K562 (cell line): Measurements from ENCODE around the gene ARFRP1. TPM values are rescaled to one million over a fixed set of nuclear protein-coding genes. Genes with fewer than 3 reads are reported as not detected.
A peak's percentile ranks its signal among the peaks of the same experiment; 100 is the strongest.

Experiments used
- ATAC-seq: fragments of 200-7000 bp; cut with Tn5 transposase; 3 replicates; pipeline ENCODE4 v1.9.1; 2020; ENCODE audit warnings: moderate library complexity
- BruUV-seq: library from RNA; stranded (reverse); fragments of 400-500 nt; replicated peaks from 2 replicates; lab custom pipeline; 2021; lab: Mats Ljungman, UMichigan
- CTCF ChIA-PET: fragments of 300-600 bp; formaldehyde crosslinking; extraction: SDS; loops from one replicate; lab custom pipeline; 2021; ENCODE audit warnings: low intra/inter-chr PET ratio; lab: Yijun Ruan, JAX
- POLR2A ChIA-PET: fragments of 300-600, 350-650 bp; sonication (Branson Sonifier 250); formaldehyde crosslinking; extraction: SDS; loops from one replicate; lab custom pipeline; 2021; ENCODE audit warnings: antibody characterized with exemption, inconsistent platforms; lab: Yijun Ruan, JAX
- DNase-seq, 4 experiments: peaks; one replicate each; pipeline versions ENCODE4 v3.0.0 to v3.0.0-alpha.2; 2011 to 2018; ENCODE audit warnings: low spot score in 3 of 4, mixed read lengths in 3 of 4; ENCODE audit errors: extremely low read depth in 1 of 4
- FAIRE-seq: peaks from 2 replicates; lab custom pipeline; 2011; peaks lifted over from hg19 to GRCh38; lab: Jason Lieb, UNC
- H2AFZ ChIP-seq: 2 replicates; pipeline ENCODE4 v1.6.0; 2011; ENCODE audit warnings: low read depth, low read length, control low read depth, inconsistent platforms
- H3K27ac ChIP-seq: fragments of 200-600 bp; 3 replicates; pipeline ENCODE4 v1.8.0; 2011; ENCODE audit warnings: low read depth, mild to moderate bottlenecking, control low read depth, inconsistent platforms, low read length, moderate library complexity, mixed read lengths; ENCODE audit errors: extremely low read depth
- H3K27me3 ChIP-seq, 2 experiments: fragments of 300-600 bp in 1 of 2; 2 replicates in 1 of 2; 3 replicates in 1 of 2; pipeline versions ENCODE4 v1.6.0 to v1.8.0; 2011; ENCODE audit warnings: inconsistent platforms in 2 of 2, low read length in 2 of 2, mild to moderate bottlenecking in 1 of 2, mixed read lengths in 1 of 2, moderate library complexity in 1 of 2; ENCODE audit not compliant: control insufficient read depth in 2 of 2, insufficient read depth in 2 of 2
- H3K36me3 ChIP-seq: fragments of 300-600 bp; 3 replicates; pipeline ENCODE4 v1.8.0; 2011; ENCODE audit warnings: mild to moderate bottlenecking, low read length, inconsistent platforms; ENCODE audit not compliant: control insufficient read depth, insufficient read depth
- H3K4me1 ChIP-seq, 2 experiments: fragments of 200-600 bp in 1 of 2; replicated peaks in 1 of 2; 2 replicates in 1 of 2; 3 replicates in 1 of 2; pipeline versions ENCODE4 v1.5.1 to v1.8.0; 2011; ENCODE audit warnings: inconsistent platforms in 2 of 2, low read length in 2 of 2, mild to moderate bottlenecking in 1 of 2, mixed read lengths in 1 of 2, moderate library complexity in 1 of 2; ENCODE audit not compliant: control insufficient read depth in 2 of 2, insufficient read depth in 2 of 2
- H3K4me2 ChIP-seq: 2 replicates; pipeline ENCODE4 v1.6.1; 2011; ENCODE audit warnings: low read length, control low read depth, inconsistent platforms, mixed read lengths; ENCODE audit not compliant: insufficient read depth
- H3K4me3 ChIP-seq: fragments of 200-600 bp; sonication (generic), shearing (Covaris generic); 2 replicates; pipeline ENCODE4 v1.5.1; 2016; ENCODE audit warnings: control low read depth, inconsistent platforms
- H3K79me2 ChIP-seq: fragments of 200-600 bp; 3 replicates; pipeline ENCODE4 v1.8.0; 2011; ENCODE audit warnings: low read length, inconsistent platforms; ENCODE audit not compliant: control insufficient read depth, insufficient read depth
- H3K9ac ChIP-seq, 2 experiments: 2 replicates each; pipeline versions ENCODE4 v1.6.0 to v1.6.1; 2011; ENCODE audit warnings: low read depth in 2 of 2, low read length in 2 of 2, control low read depth in 1 of 2, inconsistent platforms in 1 of 2, mild to moderate bottlenecking in 1 of 2, mixed read lengths in 1 of 2; ENCODE audit not compliant: insufficient read depth in 1 of 2
- H3K9me1 ChIP-seq: one replicate; pipeline ENCODE4 v1.6.0; 2011; ENCODE audit warnings: inconsistent platforms, mild to moderate bottlenecking, low read length, moderate library complexity; ENCODE audit not compliant: control insufficient read depth, insufficient read depth
- H3K9me3 ChIP-seq: replicated peaks from 2 replicates; pipeline ENCODE4 v1.5.1; 2011; ENCODE audit warnings: low read depth, low read length, inconsistent platforms; ENCODE audit not compliant: control insufficient read depth, insufficient read depth
- H4K20me1 ChIP-seq: replicated peaks from 2 replicates; pipeline ENCODE4 v1.6.1; 2011; ENCODE audit warnings: low read length, inconsistent platforms, mixed read lengths; ENCODE audit not compliant: control insufficient read depth, insufficient read depth
- POLR2G ChIP-seq: fragments of 200-400 bp; formaldehyde crosslinking; IDR thresholded peaks from 2 replicates; pipeline ENCODE4 v1.6.1; 2017; ENCODE audit warnings: low read depth, mild to moderate bottlenecking, antibody characterized with exemption, low read length, moderate library complexity
- WGBS: fragments of 100-300 bp; shearing (Covaris generic); methylation state at CpG from one replicate; pipeline ENCODE4 v1.1.6; 2016; ENCODE audit warnings: low coverage, mixed read lengths; ENCODE audit not compliant: insufficient coverage; ENCODE audit errors: missing lambda C conversion rate; 5-methylcytosine and 5-hydroxymethylcytosine counted together
- in situ Hi-C: fragments of 300-500 bp; cut with MboI; formaldehyde crosslinking; loops from 4 replicates; pipeline ENCODE4 v1.15.0; 2018; ENCODE audit warnings: inconsistent platforms, mixed read lengths
- intact Hi-C: fragments of 100-400 bp; cut with micrococcal nuclease; formaldehyde crosslinking; loops from 2 replicates; pipeline ENCODE4 v1.14.2; 2022
- polyA plus RNA-seq, 8 experiments: library from polyadenylated mRNA; depleted of rRNA in 4 of 8; stranded (reverse) in 5 of 8; unstranded in 3 of 8; fragments of >200 nt; fragmentation: Nextera tagmentation in 2 of 8; fragmentation: Illumina TruSeq in 1 of 8; extraction: Ambion mirVana in 2 of 8; extraction: Trizol in 1 of 8; gene quantifications; 2 replicates each; pipeline versions ENCODE4 v1.2.1 to v1.2.3, GENCODE V29; 2011 to 2014; ENCODE audit warnings: inconsistent platforms in 1 of 8, missing spikeins in 1 of 8
- total RNA-seq, 7 experiments: library from RNA; depleted of rRNA in 6 of 7; stranded (reverse); fragments of >200 nt in 6 of 7; fragmentation: Illumina TruSeq in 2 of 7; extraction: Trizol in 2 of 7; gene quantifications; 2 replicates each; pipeline versions ENCODE4 v1.2.1 to v1.2.3, GENCODE V29; 2011 to 2021; ENCODE audit warnings: low replicate concordance in 1 of 7
- TF ChIP-seq, protein P1 (sequence below): sonication (generic); formaldehyde crosslinking; IDR thresholded peaks from 2 replicates; pipeline ENCODE4 v1.8.0; 2022; ENCODE audit warnings: missing genetic modification reagents, mild to moderate bottlenecking, moderate library complexity, borderline replicate concordance
- TF ChIP-seq, protein P2 (sequence below): fragments of 250-450 bp; sonication (Bioruptor Pico); IDR thresholded peaks from 2 replicates; pipeline ENCODE4 v1.4.0; 2020; ENCODE audit warnings: borderline replicate concordance

Gene ARFRP1
- total and polyA plus RNA-seq, 9 of the 15 experiments (the other 6 are each of a cell fraction or from before 2014, with no cell fraction given), result 2.2 to 78.9 (median 37.3) TPM

DNA sequence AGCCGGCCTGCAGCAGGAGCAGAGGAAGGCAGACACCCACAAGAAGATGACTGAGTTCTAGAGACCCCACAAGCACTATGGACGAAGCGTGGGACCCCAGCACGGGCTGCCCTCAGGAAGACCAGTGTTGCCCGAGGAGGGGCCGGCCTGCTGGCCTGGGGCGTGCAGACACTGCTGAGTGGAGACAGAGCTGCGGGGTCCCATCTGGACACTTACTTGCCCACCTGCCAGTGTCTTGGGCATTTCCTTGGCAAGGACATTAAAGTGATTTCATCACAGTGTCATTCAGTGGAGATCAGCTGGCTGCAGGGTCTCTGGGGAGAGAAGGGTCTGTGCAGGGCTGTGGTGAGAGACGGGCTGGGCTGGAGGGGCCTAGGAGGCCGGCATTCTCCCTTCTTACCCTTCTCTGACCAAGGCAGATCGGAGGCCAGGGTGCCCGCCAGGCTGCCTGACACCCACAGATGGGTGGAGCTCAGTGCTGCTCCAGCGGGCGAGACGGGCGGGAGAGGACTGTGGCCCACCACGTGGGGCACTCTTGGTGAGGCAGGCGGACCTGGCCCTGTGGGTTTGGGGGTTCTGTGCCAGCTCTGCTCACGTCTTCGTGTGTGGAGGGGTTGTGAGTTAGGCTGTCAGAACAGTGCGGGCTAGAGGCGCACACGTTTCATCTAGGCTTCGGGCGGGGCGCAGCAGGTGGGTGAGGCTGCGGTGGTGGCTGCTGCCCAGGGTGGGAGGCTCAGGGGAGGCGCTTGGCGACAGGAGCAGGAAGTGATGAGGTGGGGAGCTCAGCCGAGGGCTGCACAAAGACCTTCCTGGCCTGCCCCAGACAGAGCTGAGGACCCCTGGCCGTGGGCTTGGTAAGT, 28.3 kb upstream of the ARFRP1 start, which contains the start of gene LIME1:
Gene LIME1, plus strand, starts transcription at position 806 of the 860 bp plus-strand sequence. CDS start 886 bp downstream, outside the sequence.
- 84% methylated on average over 28 of the region's 31 CpGs for WGBS
- TF ChIP-seq, protein P1, sequence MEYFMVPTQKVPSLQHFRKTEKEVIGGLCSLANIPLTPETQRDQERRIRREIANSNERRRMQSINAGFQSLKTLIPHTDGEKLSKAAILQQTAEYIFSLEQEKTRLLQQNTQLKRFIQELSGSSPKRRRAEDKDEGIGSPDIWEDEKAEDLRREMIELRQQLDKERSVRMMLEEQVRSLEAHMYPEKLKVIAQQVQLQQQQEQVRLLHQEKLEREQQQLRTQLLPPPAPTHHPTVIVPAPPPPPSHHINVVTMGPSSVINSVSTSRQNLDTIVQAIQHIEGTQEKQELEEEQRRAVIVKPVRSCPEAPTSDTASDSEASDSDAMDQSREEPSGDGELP (CRISPR knock-in tag), result no peak
- peak; percentile 29 for TF ChIP-seq POLR2G
- TF ChIP-seq, protein P2, sequence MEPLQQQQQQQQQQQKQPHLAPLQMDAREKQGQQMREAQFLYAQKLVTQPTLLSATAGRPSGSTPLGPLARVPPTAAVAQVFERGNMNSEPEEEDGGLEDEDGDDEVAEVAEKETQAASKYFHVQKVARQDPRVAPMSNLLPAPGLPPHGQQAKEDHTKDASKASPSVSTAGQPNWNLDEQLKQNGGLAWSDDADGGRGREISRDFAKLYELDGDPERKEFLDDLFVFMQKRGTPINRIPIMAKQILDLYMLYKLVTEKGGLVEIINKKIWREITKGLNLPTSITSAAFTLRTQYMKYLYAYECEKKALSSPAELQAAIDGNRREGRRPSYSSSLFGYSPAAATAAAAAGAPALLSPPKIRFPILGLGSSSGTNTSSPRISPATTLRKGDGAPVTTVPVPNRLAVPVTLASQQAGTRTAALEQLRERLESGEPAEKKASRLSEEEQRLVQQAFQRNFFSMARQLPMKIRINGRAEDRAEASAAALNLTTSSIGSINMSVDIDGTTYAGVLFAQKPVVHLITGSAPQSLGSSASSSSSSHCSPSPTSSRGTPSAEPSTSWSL (CRISPR knock-in tag), result no peak
- ATAC-seq, result no peak
- CTCF ChIA-PET, result no interaction called here
- peaks cover 55% of the 10 kb centered on the region; the same call in 2 of the 3 replicates for H3K36me3 ChIP-seq
- no peak within 1 kb of the TSS for H2AFZ ChIP-seq
- FAIRE-seq, result no peak
- intact Hi-C loops (no loop called here), in situ Hi-C loops (no loop called here)
- H3K79me2 ChIP-seq, result peaks cover 23% of the 10 kb centered on the region
- H3K27me3 ChIP-seq, result no peaks in the 10 kb centered on the region
- no peak within 1 kb of the TSS for H3K4me3 ChIP-seq
- H3K4me2 ChIP-seq, result no peak within 1 kb of the TSS
- peaks cover 4% of the 10 kb centered on the region for H3K9me3 ChIP-seq
- H3K9ac ChIP-seq, result peak within 1 kb of the TSS in 1 of 2 experiments; percentile 14; a peak in 1 of 4 replicates
- peak in 3 of 4 experiments; percentile 8 to 12 (median 11) for DNase-seq
- H3K4me1 ChIP-seq, result peaks cover 5 to 69% of the 10 kb centered on the region in 2 experiments; a peak in 4 of 5 replicates
- H3K9me1 ChIP-seq, result no peaks in the 10 kb centered on the region
- no TSS peak for BruUV-seq
- POLR2A ChIA-PET, result interaction anchor here (0.5 to 1.5 kb wide), 5 partner anchors 8 to 327 kb away, joined by 3 to 6 read pairs (median 3); no protein-coding TSS in a partner anchor
- peaks cover 4% of the 10 kb centered on the region; the same call in 1 of the 2 replicates for H4K20me1 ChIP-seq
- H3K27ac ChIP-seq, result no peak within 1 kb of the TSS
